Urinary bladder (tissue), 4 donors: ENCODE measurements around the gene MBP. TPM values are rescaled to one million over a fixed set of nuclear protein-coding genes. Genes with fewer than 3 reads are reported as not detected.

Experiments used
- DNase-seq: peaks from one replicate; pipeline ENCODE4 v3.0.0-alpha.2; 2015; ENCODE audit errors: extremely low spot score
- H3K27ac ChIP-seq: one replicate; pipeline ENCODE4 v1.5.1; 2013; ENCODE audit warnings: low read depth, mild to moderate bottlenecking, moderate library complexity
- H3K36me3 ChIP-seq: one replicate; pipeline ENCODE4 v1.6.1; 2013; ENCODE audit warnings: mild to moderate bottlenecking, moderate library complexity; ENCODE audit not compliant: insufficient read depth
- H3K4me1 ChIP-seq: one replicate; pipeline ENCODE4 v1.6.1; 2013; ENCODE audit warnings: mild to moderate bottlenecking, moderate library complexity; ENCODE audit not compliant: insufficient read depth
- H3K4me3 ChIP-seq: one replicate; pipeline ENCODE4 v1.5.1; 2013; ENCODE audit warnings: low read depth, low read length
- WGBS: extraction: QIAGEN DNeasy Blood & Tissue Kit; methylation state at CpG from one replicate; pipeline ENCODE4 v1.1.7; 2013; 5-methylcytosine and 5-hydroxymethylcytosine counted together
- polyA plus RNA-seq: library from polyadenylated mRNA; stranded (reverse); fragments of 200-250 nt; gene quantifications from one replicate; pipeline ENCODE4 v1.2.3, GENCODE V29; 2013
- total RNA-seq: library from RNA; depleted of rRNA; stranded (reverse); fragments of >200 nt; gene quantifications from one replicate; pipeline ENCODE4 v1.2.3, GENCODE V29; 2014
- donor health status: healthy with polysubstance abuse.
- donor health status: healthy.

MBP gene
- total and polyA plus RNA-seq, 2 donors = 9.6 to 24.4 TPM

DNA sequence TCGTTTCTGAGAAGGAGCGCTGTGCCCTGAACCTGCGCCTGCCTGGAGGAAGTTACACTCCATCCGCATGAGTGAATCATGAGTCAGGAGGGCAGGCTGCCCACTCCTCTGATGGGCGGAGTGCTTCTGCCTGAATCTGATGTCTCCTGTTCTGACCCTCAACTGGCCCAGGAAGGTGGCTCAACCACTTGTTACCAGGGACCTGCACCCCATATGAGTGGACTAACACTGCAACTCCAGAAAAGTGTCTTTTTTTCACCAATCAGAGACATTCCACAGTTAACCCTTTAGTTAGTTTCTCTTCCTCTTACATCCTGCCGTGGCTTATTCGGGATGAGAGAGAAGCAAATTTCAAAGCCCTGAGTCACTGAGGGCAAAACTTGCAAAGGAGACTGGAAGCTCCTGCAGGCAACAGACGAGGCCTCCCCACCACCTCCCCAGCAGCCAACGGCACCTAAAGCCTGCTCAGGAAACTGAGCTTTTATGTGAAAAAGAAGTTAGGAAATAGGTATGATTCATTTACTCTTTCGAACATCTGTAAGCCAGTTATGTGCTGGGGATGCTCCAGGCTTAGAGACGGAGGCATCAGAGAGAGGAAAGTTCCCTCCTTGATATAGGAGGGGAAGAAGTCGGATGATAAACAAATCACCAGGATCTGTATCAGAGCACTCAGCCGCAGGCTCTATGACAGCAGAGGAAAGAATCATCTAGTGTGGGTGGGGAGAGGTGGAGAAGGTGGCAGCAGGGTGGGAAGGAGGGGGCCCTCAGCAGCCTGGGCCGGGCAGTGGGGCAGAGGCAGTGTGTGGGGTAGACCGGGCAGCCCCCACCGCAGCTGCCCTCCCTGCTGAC lies 30.9 kb downstream of the MBP start:
- H3K4me1 ChIP-seq = no peaks in the 10 kb centered on the region
- 34% methylated on average over 16 of the region's 16 CpGs for WGBS

DNA sequence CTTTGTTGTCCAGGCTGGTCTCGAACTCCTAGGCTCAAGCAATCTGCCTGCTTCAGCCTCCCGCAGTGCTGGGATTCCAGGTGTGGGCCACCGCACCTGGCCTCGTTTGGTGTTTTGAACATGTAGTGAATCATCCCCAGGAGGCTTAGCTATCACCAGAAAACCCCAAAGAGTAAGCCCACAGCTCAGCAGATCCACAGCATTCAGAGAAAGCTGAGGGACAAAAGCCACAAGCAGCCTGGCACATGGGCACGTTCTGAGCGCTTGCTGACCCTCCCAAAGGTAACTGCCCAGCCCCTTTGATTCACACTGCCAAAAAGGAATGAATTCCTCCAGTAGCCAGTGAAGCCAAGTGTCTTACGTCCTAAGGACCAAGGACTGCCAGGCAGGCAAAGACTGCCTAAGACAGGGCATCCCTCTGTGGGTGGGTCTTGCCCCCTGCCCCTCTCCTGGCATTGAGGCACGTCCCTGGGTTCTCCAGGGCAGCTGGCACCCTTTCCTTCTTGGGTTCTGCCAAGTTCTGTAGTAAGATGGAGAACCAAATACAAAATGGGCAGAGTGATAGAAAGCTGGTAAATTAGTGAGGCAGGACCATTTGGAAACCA lies 31.7 kb downstream of the MBP start:
- DNase-seq = no peak
- Histone ChIP-seq H3K27ac (peak overlapping the region; percentile 33), H3K36me3 (no peaks in the 10 kb centered on the region), H3K4me3 (no peak overlapping the region), H3K4me1 (no peaks in the 10 kb centered on the region)
- 75% methylated on average over 8 of the region's 8 CpGs for WGBS

More for the DNA sequence above, 30.9 kb downstream of the MBP start:
- H3K36me3 ChIP-seq = no peaks in the 10 kb centered on the region
- H3K27ac ChIP-seq = peak overlapping the region; percentile 87
- H3K4me3 ChIP-seq = no peak overlapping the region
- DNase-seq = no peak

DNA sequence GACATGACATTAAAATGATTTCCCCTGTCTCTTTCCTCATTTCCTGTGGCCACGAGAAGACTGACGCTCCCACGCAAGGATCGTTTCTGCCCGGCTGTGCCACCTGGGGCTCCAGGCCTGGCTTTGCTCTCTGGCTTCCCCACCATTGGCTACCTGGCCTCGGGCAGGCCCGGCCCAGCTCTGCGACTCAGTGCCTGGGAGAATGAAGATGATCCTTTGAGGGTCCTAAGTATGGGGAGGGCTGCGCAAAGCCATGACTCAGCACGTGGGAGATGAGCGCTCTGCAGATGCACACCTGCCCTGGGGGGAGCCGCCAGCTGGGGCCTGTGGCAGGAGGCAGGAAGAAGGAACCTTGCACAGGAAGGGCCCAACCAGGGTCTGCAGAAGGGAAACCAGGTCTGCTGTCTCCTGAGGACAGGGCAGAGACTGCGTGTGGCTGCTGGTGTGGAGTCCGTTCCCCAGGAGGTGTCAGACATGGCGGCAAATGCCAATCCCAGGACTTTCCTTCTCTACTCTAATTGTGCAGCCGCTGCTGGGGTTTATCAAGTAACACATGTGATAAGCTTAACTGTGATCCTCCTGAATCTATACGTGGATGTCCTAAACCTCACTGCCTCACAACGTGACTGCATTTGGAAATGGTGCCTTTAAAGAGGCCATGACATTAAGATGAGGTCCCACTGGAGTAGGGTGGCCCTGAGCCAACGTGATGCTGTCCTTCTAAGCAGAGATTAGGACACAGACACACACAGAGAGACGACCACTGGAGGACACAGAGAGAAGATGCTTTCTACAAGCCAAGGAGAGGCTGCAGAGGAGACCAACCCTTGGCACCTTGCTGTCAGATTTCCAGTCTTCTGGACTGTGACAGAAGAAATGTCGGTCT lies 32.9 kb downstream of the MBP start:
- H3K4me1 ChIP-seq = no peaks in the 10 kb centered on the region
- H3K27ac ChIP-seq = no peak overlapping the region
- DNase-seq = no peak
- no peaks in the 10 kb centered on the region for H3K36me3 ChIP-seq
- no peak overlapping the region for H3K4me3 ChIP-seq
- 85% methylated on average over 21 of the region's 21 CpGs for WGBS

DNA sequence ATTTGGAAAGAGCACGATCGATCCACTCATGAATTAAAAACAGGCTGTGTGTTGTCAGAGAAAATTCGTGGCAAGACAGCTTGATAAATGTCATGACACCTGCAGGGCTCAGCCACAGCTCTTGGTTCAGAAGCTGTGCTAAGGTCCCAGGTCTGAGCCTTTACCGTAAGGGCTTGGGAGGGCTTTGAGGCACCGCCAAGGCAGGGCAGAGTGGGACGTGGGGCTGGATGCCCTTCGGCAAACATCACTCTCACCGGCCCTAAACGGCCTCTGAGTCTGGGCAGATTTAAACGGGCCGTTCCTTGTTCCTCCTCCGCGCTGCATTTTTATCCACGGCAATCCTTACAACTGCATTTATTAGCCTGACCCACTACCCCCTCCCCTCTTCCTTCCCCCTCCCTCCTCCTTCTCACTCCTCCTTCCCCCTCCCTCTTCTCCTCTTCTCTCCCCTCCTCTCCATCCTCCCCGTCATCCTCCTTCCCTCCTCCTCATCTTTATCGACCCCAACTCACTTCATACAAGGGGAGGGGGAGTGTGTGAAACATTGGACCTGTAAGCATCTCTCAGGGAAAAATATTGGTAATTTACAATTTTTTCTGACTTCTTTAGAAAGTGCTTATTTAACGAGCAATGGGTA lies 33.9 kb downstream of the MBP start:
- Histone ChIP-seq H3K27ac (peak overlapping the region; percentile 25), H3K4me1 (no peaks in the 10 kb centered on the region), H3K36me3 (no peaks in the 10 kb centered on the region), H3K4me3 (no peak overlapping the region)
- no peak for DNase-seq
- WGBS = 38% methylated on average over 17 of the region's 17 CpGs

DNA sequence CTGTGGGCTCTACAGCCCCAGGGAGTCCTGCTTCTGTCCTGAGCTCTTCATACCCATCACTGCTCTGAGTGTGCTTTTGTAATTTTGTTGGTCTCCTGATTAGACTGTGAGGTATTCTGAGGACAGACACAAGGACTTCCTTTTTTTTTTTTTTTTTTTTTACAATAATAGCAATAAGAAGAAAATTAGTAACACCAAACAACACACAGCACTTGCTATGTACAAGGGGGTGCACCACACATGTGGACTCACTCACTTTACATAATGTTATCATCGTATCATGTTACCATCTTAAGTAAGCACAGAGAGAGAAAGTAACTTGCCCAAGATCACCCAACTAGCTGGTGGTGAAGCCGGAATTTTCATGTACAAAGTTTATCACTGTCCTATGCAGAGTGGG lies 34.6 kb downstream of the MBP start:
- peaks cover 1% of the 10 kb centered on the region for H3K4me1 ChIP-seq
- no peak for DNase-seq
- no peak overlapping the region for H3K4me3 ChIP-seq
- H3K27ac ChIP-seq = no peak overlapping the region
- H3K36me3 ChIP-seq = no peaks in the 10 kb centered on the region
- WGBS = 66% methylated on average over 2 of the region's 2 CpGs

DNA sequence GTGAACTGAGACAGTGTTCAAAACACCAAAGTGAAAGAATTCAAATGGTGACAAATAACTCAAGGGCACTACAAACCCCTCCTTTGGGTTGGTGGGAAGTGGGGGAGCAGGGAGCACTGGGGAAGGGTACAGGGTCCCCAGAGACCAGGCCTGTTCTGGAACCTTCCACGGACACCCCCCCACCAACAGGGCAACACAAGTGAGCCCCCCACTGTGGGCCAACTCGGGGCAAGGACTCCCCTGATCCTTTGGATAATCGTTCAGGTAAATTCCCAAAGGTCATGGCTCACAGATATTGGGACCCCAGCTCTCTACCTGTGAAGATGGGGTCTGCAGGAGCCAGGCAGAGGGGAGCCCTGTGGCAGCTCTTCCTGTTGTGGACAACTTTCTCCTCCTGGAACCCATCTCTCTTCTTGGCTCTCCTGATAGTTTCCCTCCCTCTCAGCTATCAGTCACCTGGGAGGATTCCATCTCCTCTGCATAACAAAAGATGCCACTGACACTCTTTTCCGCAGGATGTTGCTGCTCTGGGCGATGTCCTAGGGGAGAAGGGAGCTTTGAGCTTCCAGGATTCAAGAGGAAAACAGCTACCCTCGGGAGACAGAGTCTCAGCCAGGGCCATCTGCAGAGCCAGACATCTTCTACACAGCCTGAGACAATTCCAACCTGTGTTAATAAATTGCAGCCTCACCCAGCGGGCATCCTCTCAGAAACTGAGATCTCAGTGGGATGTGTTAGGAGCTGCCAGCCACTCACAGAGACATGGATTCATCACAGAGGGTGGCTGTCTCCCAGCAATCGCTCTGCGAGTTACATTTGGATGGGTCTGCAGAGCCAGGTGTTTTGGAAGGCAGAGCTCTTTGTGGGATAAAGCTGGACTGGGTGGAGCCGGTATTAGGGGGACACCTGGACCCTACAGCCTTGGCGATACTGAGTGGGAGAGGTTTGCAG lies 35.4 kb downstream of the MBP start:
- 77% methylated on average over 11 of the region's 11 CpGs for WGBS
- Histone ChIP-seq H3K4me1 (peaks cover 1% of the 10 kb centered on the region), H3K27ac (no peak overlapping the region), H3K4me3 (no peak overlapping the region), H3K36me3 (no peaks in the 10 kb centered on the region)
- DNase-seq = no peak

DNA sequence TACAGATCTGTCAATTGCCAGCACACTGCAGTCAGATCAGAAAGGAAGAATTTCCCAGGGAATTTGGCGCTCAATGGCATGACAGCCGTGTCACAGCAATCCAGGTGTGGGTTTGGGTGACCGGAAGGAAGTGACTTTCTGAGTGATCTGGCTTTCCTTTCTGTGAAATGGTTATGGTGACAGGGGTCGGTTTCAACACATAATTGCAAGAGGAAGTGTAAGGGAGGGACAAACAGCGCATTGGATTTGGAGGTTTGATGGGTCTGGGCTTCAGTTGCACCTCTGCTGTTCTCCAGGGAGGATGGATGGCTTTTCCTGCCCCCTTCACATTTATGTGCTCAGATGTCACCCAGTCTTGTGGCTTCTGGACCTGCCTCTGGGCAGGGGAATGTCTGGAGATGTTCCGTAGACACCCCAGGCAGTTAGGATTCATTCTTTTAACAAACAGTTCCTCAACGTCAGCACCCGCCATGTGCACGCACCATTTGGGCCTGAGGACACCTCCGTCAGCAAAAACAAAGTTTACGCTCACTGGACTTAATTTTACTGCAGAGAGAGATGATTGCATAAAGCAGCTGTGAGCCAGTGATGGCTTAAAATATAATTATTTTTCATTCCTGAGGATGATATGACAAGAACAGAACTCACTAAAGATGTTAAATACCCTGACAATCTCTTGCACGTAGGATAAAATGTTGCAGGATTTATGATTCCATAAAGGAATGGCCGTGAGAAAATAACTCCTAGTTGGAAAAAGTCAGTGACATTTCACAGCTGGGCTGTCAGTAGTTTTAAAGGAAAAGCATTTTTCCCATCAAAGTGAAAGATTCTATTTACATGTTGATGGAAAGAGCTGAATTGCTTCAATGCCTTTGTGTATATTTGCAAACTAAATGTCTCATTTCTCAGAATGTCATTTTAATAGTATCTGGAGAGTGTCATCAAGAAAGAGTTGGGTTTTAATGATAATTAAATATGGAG lies 36.9 kb downstream of the MBP start:
- Histone ChIP-seq H3K4me3 (no peak overlapping the region), H3K27ac (no peak overlapping the region), H3K36me3 (no peaks in the 10 kb centered on the region), H3K4me1 (peaks cover 1% of the 10 kb centered on the region)
- WGBS = 58% methylated on average over 13 of the region's 13 CpGs
- DNase-seq = no peak

DNA sequence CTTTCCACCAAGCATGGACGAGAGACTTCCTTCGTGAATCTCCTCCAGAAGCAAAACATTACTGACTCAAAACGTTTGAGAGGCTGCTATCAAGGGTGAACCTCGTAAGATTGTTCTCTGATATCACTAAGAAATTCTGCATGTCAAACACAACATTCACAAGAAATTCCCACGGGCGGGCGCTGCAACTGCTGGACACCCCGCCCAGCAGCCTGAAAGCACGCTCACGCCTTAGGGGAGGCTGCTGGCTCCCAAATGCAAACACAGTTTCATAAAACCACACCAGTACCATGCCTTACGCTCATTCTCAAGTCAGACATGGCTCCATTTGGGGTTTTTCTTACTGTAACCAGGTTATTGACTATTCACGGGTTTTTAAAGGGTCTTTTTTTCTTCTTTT lies 39.0 kb downstream of the MBP start:
- DNase-seq = no peak
- 77% methylated on average over 12 of the region's 12 CpGs for WGBS
- Histone ChIP-seq H3K27ac (no peak overlapping the region), H3K4me3 (no peak overlapping the region), H3K4me1 (peaks cover 1% of the 10 kb centered on the region), H3K36me3 (no peaks in the 10 kb centered on the region)

DNA sequence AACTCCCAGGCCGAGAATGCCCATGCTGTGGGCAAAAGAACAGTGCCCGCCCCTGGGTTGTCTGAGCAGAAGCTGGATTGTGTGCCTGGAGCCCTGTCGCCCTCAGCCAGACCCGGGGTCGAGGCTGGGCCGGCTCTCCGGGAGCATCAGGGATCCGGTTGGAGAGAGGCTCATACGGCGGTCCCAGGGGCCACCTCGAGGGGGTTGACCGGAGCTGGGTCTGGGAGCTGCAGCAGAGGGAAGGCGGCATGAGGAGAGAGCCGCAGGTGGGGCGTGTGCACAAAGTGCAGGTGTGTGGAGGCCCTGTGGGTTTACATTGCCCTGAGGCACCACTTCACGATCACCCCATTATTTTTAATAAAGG lies 39.5 kb downstream of the MBP start:
- Histone ChIP-seq H3K4me3 (no peak overlapping the region), H3K4me1 (peaks cover 1% of the 10 kb centered on the region), H3K27ac (no peak overlapping the region), H3K36me3 (no peaks in the 10 kb centered on the region)
- DNase-seq = no peak
- 83% methylated on average over 16 of the region's 16 CpGs for WGBS

DNA sequence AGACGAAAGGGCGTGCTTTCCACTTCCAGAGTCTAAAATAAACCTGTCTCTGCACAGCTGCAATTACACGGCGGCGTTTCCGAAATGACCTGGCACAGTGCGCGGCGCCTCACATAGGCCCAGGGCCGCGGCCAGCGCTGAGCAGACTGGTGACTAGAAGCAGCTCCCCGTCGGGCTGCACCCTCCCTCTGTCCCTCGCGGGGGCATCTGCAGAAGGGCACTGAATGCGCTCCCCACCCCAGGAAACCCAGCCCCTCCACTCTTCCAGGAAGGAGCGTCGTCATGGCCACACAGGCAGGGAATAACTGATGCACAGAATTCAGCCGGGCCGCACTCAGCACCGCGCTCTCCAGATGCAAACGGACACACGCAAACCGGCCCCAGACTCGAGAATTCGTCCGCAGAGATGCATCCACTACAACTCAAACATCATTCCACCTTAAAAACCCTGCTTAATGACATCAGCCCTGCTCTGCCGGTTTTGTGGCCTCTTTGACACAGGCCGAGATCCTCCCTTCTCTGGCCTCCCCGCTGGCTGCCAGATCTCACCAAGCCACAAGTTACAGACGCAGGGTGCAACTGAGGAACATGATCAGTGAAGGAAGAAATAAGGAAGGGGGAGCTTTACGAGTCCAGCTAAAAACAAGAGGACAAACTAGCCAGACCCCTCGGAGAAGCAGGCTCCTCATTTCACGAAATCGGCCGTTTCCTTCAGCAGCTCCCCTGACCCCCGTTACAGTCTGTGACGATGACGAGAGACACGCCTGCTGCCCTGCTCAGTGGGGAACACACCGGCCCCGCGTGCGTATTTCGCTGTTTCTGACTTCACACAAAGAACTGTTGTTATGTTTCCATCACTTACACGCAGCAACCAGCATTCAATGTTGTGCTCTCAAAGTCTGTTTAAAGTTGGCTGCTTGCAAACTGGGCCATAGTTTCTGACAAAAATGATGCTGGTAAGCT lies 40.2 kb downstream of the MBP start:
- no peak for DNase-seq
- Histone ChIP-seq H3K4me1 (peaks cover 1% of the 10 kb centered on the region), H3K36me3 (no peaks in the 10 kb centered on the region), H3K27ac (no peak overlapping the region), H3K4me3 (no peak overlapping the region)
- 91% methylated on average over 48 of the region's 48 CpGs for WGBS

DNA sequence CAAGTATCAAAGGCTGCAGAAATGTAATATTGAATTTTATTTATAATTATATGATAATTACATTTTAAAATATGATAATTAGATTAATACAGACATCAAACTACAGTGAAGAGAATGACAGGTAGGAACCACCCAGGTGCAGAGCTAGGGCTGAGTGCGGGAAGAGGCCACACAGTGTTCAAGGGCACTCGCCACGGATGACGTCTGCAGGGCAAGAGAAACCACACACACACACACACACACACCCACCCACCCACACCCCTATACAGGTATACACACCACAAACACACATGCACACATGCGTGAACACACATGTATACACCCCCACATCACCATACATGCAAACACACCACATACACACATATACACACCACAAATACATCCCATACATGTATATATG lies 41.2 kb downstream of the MBP start:
- DNase-seq = no peak
- WGBS = 94% methylated on average over 5 of the region's 5 CpGs
- H3K4me1 ChIP-seq = peaks cover 1% of the 10 kb centered on the region
- H3K36me3 ChIP-seq = no peaks in the 10 kb centered on the region
- no peak overlapping the region for H3K4me3 ChIP-seq
- H3K27ac ChIP-seq = no peak overlapping the region
